ENCODE results near the gene VIPR1. TPM values are rescaled to one million over a fixed set of nuclear protein-coding genes. Genes with fewer than 3 reads are reported as not detected.

Gene VIPR1
- total RNA-seq, 4 donors from 2014 or later, result 1.7 to 8.7 (median 3.2) TPM

GRCh38 chr3:42524751-42525150 lies 22.3 kb downstream of the VIPR1 start:
- H3K4me1 ChIP-seq, result no peaks in the 10 kb centered on the region
- H3K36me3 ChIP-seq, result no peaks in the 10 kb centered on the region
- DNase-seq (no peak), ATAC-seq (no peak)
- H3K4me3 ChIP-seq, result no peak overlapping the region
- in situ Hi-C loops (cut with MboI; ENCODE audit: low sequenced_read_pairs in 4 of 4), result loop anchor here in 1 of 4 donors (25.0 kb wide), 1 partner anchor 287 kb away; no protein-coding TSS in a partner anchor
- intact Hi-C loops (cut with DNase I; ENCODE audit: low total_unique reads), result no loop called here
- no peak overlapping the region for H3K27ac ChIP-seq
- H3K9me3 ChIP-seq, result no peaks in the 10 kb centered on the region
- H3K27me3 ChIP-seq, result no peaks in the 10 kb centered on the region
- TF ChIP-seq, protein P1, sequence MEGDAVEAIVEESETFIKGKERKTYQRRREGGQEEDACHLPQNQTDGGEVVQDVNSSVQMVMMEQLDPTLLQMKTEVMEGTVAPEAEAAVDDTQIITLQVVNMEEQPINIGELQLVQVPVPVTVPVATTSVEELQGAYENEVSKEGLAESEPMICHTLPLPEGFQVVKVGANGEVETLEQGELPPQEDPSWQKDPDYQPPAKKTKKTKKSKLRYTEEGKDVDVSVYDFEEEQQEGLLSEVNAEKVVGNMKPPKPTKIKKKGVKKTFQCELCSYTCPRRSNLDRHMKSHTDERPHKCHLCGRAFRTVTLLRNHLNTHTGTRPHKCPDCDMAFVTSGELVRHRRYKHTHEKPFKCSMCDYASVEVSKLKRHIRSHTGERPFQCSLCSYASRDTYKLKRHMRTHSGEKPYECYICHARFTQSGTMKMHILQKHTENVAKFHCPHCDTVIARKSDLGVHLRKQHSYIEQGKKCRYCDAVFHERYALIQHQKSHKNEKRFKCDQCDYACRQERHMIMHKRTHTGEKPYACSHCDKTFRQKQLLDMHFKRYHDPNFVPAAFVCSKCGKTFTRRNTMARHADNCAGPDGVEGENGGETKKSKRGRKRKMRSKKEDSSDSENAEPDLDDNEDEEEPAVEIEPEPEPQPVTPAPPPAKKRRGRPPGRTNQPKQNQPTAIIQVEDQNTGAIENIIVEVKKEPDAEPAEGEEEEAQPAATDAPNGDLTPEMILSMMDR (IDR thresholded peaks at IDR 0.05 in 4 of 5, conservative IDR thresholded peaks at IDR 0.05 in 1 of 5), result no peak
- no peak for TF ChIP-seq POLR2A (IDR thresholded peaks at IDR 0.05)

GRCh38 chr3:42525212-42525611 lies 22.8 kb downstream of the VIPR1 start:
- TF ChIP-seq POLR2A (IDR thresholded peaks at IDR 0.05), result no peak
- TF ChIP-seq, protein P1 (IDR thresholded peaks at IDR 0.05 in 4 of 5, conservative IDR thresholded peaks at IDR 0.05 in 1 of 5), result no peak
- intact Hi-C loops (cut with DNase I; ENCODE audit: low total_unique reads) (no loop called here), in situ Hi-C loops (cut with MboI; ENCODE audit: low sequenced_read_pairs in 4 of 4) (loop anchor here in 1 of 4 donors (25.0 kb wide), 1 partner anchor 288 kb away; no protein-coding TSS in a partner anchor)
- DNase-seq, result no peak
- ATAC-seq, result no peak
- Histone ChIP-seq H3K36me3 (no peaks in the 10 kb centered on the region), H3K27me3 (no peaks in the 10 kb centered on the region), H3K27ac (no peak overlapping the region), H3K4me1 (no peaks in the 10 kb centered on the region), H3K9me3 (no peaks in the 10 kb centered on the region), H3K4me3 (no peak overlapping the region)

DNA sequence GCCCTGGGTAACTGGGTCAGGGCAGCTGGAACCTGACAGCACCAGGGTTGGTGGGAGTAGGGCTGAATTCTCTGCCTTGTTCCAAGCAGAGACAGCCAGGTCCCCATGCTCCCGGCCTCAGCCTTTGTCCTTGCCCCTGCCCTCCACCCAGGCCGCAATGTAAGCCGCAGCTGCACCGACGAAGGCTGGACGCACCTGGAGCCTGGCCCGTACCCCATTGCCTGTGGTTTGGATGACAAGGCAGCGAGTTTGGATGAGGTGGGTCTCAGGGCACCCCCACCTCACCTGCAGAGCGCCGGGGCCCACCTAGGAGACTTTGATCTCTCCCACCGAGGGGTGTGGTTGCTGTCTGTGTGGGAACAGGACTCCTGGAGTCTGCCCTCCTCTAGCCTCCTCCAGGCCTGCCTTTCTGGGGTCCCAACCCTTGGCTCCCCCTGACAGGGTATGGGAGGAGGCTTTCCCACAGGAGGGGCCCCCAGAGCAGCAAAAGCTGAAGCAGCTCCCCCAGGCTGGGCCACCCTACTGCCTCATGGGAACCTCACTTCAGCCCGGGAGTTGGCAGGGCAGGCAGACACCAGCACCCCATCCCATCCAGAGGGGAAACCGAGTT lies 23.4 kb downstream of the VIPR1 start:
- Histone ChIP-seq H3K9me3 (no peaks in the 10 kb centered on the region), H3K27me3 (no peaks in the 10 kb centered on the region), H3K4me3 (no peak overlapping the region), H3K36me3 (no peaks in the 10 kb centered on the region), H3K27ac (no peak overlapping the region), H3K4me1 (no peaks in the 10 kb centered on the region)
- TF ChIP-seq, protein P1 (IDR thresholded peaks at IDR 0.05 in 4 of 5, conservative IDR thresholded peaks at IDR 0.05 in 1 of 5), result no peak
- TF ChIP-seq POLR2A (IDR thresholded peaks at IDR 0.05), result no peak
- ATAC-seq (no peak), DNase-seq (no peak)
- in situ Hi-C loops (cut with MboI; ENCODE audit: low sequenced_read_pairs in 4 of 4) (loop anchor here in 1 of 4 donors (25.0 kb wide), 1 partner anchor 289 kb away; no protein-coding TSS in a partner anchor), intact Hi-C loops (cut with DNase I; ENCODE audit: low total_unique reads) (no loop called here)

DNA sequence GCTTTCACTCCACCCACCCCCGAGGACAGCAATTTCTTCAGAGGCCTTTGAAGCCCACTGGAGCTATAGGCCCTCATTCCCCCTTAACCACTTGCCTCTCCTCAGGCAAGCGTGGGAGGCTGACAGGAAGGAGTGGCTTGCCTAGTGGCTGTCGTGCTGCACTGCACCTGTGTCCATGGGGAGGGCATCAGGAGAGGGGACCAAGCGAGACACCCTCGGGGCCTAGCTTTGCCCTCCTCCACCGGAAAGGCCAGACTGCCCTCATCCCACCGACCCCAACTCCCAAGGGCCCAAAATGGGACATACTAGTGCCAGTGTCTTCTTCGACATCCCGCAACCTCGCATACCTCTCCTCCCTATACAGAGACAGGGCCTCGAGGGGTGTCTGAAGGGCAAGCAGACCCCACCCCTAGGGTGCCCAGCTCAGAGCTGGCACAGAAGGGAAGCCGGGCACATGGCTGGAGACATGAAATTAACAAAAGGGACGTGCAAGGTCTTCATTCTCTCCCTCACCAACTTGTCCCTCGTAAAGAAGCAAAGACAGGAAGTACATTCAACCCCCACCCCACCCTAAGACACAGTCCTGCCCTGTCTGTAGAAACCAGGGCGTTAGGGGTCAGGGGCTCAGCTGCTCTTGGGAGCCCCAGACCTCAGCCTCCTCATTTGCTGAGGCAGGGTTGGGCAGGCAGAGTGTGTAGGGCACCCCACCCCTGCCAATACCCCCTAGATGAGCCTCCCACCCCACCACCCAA lies 24.3 kb downstream of the VIPR1 start:
- Histone ChIP-seq H3K36me3 (no peaks in the 10 kb centered on the region), H3K9me3 (no peaks in the 10 kb centered on the region), H3K27me3 (no peaks in the 10 kb centered on the region), H3K4me1 (no peaks in the 10 kb centered on the region), H3K27ac (no peak overlapping the region), H3K4me3 (no peak overlapping the region)
- ATAC-seq (no peak), DNase-seq (no peak)
- in situ Hi-C loops (cut with MboI; ENCODE audit: low sequenced_read_pairs in 4 of 4) (loop anchor here in 1 of 4 donors (25.0 kb wide), 1 partner anchor 289 kb away; no protein-coding TSS in a partner anchor), intact Hi-C loops (cut with DNase I; ENCODE audit: low total_unique reads) (no loop called here)
- no peak for TF ChIP-seq POLR2A (IDR thresholded peaks at IDR 0.05)
- TF ChIP-seq, protein P1 (IDR thresholded peaks at IDR 0.05 in 4 of 5, conservative IDR thresholded peaks at IDR 0.05 in 1 of 5), result no peak
